A549 (cell line): ENCODE data around the gene IQUB.

Source experiments
- CBX2 ChIP-seq: fragments of 200-600 bp; sonication (generic); IDR thresholded peaks from 2 replicates; pipeline ENCODE4 v1.6.1; 2016; ENCODE audit warnings: low read depth, mild to moderate bottlenecking, borderline replicate concordance
- CHD2 ChIP-seq: fragments of 150-350 bp; IDR thresholded peaks from 2 replicates; pipeline ENCODE4 v1.6.1; 2014; ENCODE audit warnings: low read length; ENCODE audit not compliant: partially characterized antibody
- CHD4 ChIP-seq: fragments of 200-600 bp; sonication (generic); IDR thresholded peaks from 2 replicates; pipeline ENCODE4 v1.6.1; 2016; ENCODE audit warnings: antibody characterized with exemption, mild to moderate bottlenecking, borderline replicate concordance
- MYC ChIP-seq: IDR thresholded peaks from 2 replicates; pipeline ENCODE4 v1.6.1; 2012; ENCODE audit warnings: mild to moderate bottlenecking, inconsistent platforms, low read length, improper control_type of control experiment, borderline replicate concordance
- POLR2A ChIP-seq: IDR thresholded peaks from 2 replicates; pipeline ENCODE4 v1.6.1; 2012; ENCODE audit warnings: mild to moderate bottlenecking, low read length
- RFX5 ChIP-seq: fragments of 450-650 bp; IDR thresholded peaks from 2 replicates; pipeline ENCODE4 v1.7.1; 2014; ENCODE audit warnings: antibody characterized with exemption, mild to moderate bottlenecking, moderate library complexity
- ZFP36 ChIP-seq: fragments of 450-650 bp; IDR thresholded peaks from 2 replicates; pipeline ENCODE4 v1.6.1; 2014; ENCODE audit warnings: borderline replicate concordance; ENCODE audit not compliant: partially characterized antibody
- TF ChIP-seq, protein P1 (sequence below): fragments of >200 bp; sonication (Bioruptor Twin); formaldehyde crosslinking; IDR thresholded peaks from 3 replicates; pipeline ENCODE4 v1.5.1; 2016
- TF ChIP-seq, protein P2 (sequence below): IDR thresholded peaks from 2 replicates; pipeline ENCODE4 v1.6.1; 2012
- TF ChIP-seq, protein P3 (sequence below): fragments of 200-600 bp; sonication (generic); IDR thresholded peaks from 2 replicates; pipeline ENCODE4 v1.6.1; 2016; ENCODE audit warnings: antibody characterized with exemption, mild to moderate bottlenecking, moderate library complexity
- TF ChIP-seq, protein P4 (sequence below): fragments of 450-650 bp; IDR thresholded peaks from 2 replicates; pipeline ENCODE4 v1.6.1; 2014; ENCODE audit warnings: antibody characterized with exemption
- TF ChIP-seq, protein P5 (sequence below): fragments of 250-450 bp; sonication (Bioruptor Pico); IDR thresholded peaks from 2 replicates; pipeline ENCODE4 v1.5.0; 2021; ENCODE audit warnings: mild to moderate bottlenecking, moderate library complexity, borderline replicate concordance
- TF ChIP-seq, protein P6 (sequence below): IDR thresholded peaks from 2 replicates; pipeline ENCODE4 v1.6.1; 2012; ENCODE audit warnings: low read depth, borderline replicate concordance

DNA sequence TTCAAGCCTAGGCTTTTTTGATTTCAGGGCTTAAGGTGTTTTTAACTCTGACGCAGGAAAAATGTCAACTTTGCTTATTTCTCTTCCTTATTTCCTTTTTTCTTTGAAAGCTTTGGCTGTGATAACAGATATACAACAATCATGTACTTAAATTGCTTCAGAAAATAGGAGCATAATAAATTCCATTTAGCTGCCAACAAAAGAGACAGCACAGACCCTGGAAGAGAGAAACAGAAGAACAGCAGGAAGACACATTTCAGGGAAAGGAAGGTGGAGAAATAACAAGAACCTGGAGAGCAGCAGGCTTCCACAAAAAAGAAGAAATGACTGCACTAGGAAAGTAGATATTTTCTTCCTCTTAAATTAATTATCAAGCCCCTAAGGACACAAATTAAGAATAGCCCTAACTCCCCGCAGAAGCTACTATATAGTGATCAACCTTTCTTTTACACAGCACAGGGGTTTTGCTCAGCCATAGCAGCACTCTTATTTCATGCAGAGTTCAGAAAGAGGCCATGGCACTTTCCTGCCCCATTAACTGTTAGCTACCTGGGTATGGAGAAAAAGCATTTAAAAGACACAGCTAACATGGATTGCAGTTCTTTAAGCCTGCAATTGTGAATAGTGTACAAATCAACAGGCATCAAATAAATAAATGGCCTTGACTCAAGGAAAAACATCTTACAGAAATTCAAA is 61.5 kb downstream of the IQUB start:
- TF ChIP-seq, protein P1, sequence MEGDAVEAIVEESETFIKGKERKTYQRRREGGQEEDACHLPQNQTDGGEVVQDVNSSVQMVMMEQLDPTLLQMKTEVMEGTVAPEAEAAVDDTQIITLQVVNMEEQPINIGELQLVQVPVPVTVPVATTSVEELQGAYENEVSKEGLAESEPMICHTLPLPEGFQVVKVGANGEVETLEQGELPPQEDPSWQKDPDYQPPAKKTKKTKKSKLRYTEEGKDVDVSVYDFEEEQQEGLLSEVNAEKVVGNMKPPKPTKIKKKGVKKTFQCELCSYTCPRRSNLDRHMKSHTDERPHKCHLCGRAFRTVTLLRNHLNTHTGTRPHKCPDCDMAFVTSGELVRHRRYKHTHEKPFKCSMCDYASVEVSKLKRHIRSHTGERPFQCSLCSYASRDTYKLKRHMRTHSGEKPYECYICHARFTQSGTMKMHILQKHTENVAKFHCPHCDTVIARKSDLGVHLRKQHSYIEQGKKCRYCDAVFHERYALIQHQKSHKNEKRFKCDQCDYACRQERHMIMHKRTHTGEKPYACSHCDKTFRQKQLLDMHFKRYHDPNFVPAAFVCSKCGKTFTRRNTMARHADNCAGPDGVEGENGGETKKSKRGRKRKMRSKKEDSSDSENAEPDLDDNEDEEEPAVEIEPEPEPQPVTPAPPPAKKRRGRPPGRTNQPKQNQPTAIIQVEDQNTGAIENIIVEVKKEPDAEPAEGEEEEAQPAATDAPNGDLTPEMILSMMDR: no peak
- no peak for TF ChIP-seq ZFP36
- no peak for TF ChIP-seq MYC
- no peak for TF ChIP-seq POLR2A
- TF ChIP-seq, protein P2, sequence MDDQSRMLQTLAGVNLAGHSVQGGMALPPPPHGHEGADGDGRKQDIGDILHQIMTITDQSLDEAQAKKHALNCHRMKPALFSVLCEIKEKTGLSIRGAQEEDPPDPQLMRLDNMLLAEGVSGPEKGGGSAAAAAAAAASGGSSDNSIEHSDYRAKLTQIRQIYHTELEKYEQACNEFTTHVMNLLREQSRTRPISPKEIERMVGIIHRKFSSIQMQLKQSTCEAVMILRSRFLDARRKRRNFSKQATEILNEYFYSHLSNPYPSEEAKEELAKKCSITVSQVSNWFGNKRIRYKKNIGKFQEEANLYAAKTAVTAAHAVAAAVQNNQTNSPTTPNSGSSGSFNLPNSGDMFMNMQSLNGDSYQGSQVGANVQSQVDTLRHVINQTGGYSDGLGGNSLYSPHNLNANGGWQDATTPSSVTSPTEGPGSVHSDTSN: no peak
- TF ChIP-seq, protein P3, sequence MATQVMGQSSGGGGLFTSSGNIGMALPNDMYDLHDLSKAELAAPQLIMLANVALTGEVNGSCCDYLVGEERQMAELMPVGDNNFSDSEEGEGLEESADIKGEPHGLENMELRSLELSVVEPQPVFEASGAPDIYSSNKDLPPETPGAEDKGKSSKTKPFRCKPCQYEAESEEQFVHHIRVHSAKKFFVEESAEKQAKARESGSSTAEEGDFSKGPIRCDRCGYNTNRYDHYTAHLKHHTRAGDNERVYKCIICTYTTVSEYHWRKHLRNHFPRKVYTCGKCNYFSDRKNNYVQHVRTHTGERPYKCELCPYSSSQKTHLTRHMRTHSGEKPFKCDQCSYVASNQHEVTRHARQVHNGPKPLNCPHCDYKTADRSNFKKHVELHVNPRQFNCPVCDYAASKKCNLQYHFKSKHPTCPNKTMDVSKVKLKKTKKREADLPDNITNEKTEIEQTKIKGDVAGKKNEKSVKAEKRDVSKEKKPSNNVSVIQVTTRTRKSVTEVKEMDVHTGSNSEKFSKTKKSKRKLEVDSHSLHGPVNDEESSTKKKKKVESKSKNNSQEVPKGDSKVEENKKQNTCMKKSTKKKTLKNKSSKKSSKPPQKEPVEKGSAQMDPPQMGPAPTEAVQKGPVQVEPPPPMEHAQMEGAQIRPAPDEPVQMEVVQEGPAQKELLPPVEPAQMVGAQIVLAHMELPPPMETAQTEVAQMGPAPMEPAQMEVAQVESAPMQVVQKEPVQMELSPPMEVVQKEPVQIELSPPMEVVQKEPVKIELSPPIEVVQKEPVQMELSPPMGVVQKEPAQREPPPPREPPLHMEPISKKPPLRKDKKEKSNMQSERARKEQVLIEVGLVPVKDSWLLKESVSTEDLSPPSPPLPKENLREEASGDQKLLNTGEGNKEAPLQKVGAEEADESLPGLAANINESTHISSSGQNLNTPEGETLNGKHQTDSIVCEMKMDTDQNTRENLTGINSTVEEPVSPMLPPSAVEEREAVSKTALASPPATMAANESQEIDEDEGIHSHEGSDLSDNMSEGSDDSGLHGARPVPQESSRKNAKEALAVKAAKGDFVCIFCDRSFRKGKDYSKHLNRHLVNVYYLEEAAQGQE: no peak
- TF ChIP-seq RFX5: no peak
- TF ChIP-seq CBX2: no peak
- TF ChIP-seq, protein P4, sequence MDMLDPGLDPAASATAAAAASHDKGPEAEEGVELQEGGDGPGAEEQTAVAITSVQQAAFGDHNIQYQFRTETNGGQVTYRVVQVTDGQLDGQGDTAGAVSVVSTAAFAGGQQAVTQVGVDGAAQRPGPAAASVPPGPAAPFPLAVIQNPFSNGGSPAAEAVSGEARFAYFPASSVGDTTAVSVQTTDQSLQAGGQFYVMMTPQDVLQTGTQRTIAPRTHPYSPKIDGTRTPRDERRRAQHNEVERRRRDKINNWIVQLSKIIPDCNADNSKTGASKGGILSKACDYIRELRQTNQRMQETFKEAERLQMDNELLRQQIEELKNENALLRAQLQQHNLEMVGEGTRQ: no peak
- TF ChIP-seq, protein P5, sequence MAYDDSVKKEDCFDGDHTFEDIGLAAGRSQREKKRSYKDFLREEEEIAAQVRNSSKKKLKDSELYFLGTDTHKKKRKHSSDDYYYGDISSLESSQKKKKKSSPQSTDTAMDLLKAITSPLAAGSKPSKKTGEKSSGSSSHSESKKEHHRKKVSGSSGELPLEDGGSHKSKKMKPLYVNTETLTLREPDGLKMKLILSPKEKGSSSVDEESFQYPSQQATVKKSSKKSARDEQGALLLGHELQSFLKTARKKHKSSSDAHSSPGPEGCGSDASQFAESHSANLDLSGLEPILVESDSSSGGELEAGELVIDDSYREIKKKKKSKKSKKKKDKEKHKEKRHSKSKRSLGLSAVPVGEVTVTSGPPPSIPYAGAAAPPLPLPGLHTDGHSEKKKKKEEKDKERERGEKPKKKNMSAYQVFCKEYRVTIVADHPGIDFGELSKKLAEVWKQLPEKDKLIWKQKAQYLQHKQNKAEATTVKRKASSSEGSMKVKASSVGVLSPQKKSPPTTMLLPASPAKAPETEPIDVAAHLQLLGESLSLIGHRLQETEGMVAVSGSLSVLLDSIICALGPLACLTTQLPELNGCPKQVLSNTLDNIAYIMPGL (CRISPR knock-in tag): no peak
- no peak for TF ChIP-seq CHD4
- no peak for TF ChIP-seq CHD2
- TF ChIP-seq, protein P6, sequence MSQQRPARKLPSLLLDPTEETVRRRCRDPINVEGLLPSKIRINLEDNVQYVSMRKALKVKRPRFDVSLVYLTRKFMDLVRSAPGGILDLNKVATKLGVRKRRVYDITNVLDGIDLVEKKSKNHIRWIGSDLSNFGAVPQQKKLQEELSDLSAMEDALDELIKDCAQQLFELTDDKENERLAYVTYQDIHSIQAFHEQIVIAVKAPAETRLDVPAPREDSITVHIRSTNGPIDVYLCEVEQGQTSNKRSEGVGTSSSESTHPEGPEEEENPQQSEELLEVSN: no peak
